SK-N-SH (cell line): ENCODE results near the gene FTSJ1. TPM values are rescaled to one million over a fixed set of nuclear protein-coding genes. Genes with fewer than 3 reads are reported as not detected.
"Not testable (repeated sequence)": the region's sequence is repeated elsewhere in the genome, so short reads cannot be mapped to it uniquely, and the experiment has no call there.

Experiments
- CTCF ChIA-PET: fragments of 300-600, 350-600 bp; formaldehyde crosslinking; extraction: SDS; loops from one replicate; lab custom pipeline; 2021; lab: Yijun Ruan, JAX
- POLR2A ChIA-PET: fragments of 350-600 bp; sonication (Branson Sonifier 250); formaldehyde crosslinking; extraction: SDS; loops from one replicate; lab custom pipeline; 2020; ENCODE audit warnings: antibody characterized with exemption, inconsistent platforms; lab: Yijun Ruan, JAX
- DNase-seq: peaks from one replicate; pipeline ENCODE4 v3.0.0; 2012
- H2AFZ ChIP-seq: fragments of 200-600 bp; sonication (generic); 2 replicates; pipeline ENCODE4 v1.8.1; 2016; ENCODE audit warnings: antibody characterized with exemption, mild to moderate bottlenecking, low read depth
- H3F3A ChIP-seq: fragments of 200-600 bp; sonication (generic); replicated peaks from 2 replicates; pipeline ENCODE3; 2016; ENCODE audit warnings: antibody characterized with exemption, mild to moderate bottlenecking; ENCODE audit not compliant: insufficient read depth
- H3K27ac ChIP-seq, 2 experiments: fragments of 200-500 bp in 1 of 2; fragments of 200-600 bp in 1 of 2; sonication (Bioruptor generic) in 1 of 2; sonication (generic), shearing (Covaris generic) in 1 of 2; 2 replicates each; pipeline versions ENCODE4 v1.5.1 to v1.6.1; 2014 to 2016; ENCODE audit warnings: low read depth in 2 of 2, inconsistent platforms in 1 of 2, low read length in 1 of 2, mild to moderate bottlenecking in 1 of 2, mixed read lengths in 1 of 2
- H3K27me3 ChIP-seq: fragments of 200-600 bp; sonication (generic), shearing (Covaris generic); 2 replicates; pipeline ENCODE4 v1.6.1; 2016; ENCODE audit warnings: mixed run types; ENCODE audit not compliant: insufficient read depth
- H3K36me3 ChIP-seq, 2 experiments: fragments of 200-500 bp in 1 of 2; fragments of 200-600 bp in 1 of 2; sonication (Bioruptor generic) in 1 of 2; sonication (generic) in 1 of 2; replicated peaks in 1 of 2; 2 replicates each; pipeline versions ENCODE3 to v1.5.1; 2014 to 2016; ENCODE audit warnings: low read length in 1 of 2, mild to moderate bottlenecking in 1 of 2; ENCODE audit not compliant: insufficient read depth in 2 of 2, control insufficient read depth in 1 of 2
- H3K4me1 ChIP-seq, 2 experiments: fragments of 200-500 bp in 1 of 2; fragments of 200-600 bp in 1 of 2; sonication (Bioruptor generic) in 1 of 2; sonication (generic), shearing (Covaris generic) in 1 of 2; 2 replicates each; pipeline versions ENCODE4 v1.5.1 to v1.6.1; 2014 to 2016; ENCODE audit warnings: low read depth in 1 of 2, low read length in 1 of 2, mixed run types in 1 of 2; ENCODE audit not compliant: insufficient read depth in 2 of 2, control insufficient read depth in 1 of 2
- H3K4me2 ChIP-seq: fragments of 200-600 bp; sonication (generic), shearing (Covaris generic); 2 replicates; pipeline ENCODE4 v1.6.1; 2017; ENCODE audit warnings: mixed run types
- H3K4me3 ChIP-seq, 2 experiments: fragments of 200-500 bp in 1 of 2; fragments of 200-600 bp in 1 of 2; sonication (Bioruptor generic) in 1 of 2; sonication (generic), shearing (Covaris generic) in 1 of 2; 2 replicates each; pipeline versions ENCODE4 v1.5.1 to v1.8.1; 2014 to 2016; ENCODE audit warnings: low read depth in 2 of 2, inconsistent platforms in 1 of 2, low read length in 1 of 2, mild to moderate bottlenecking in 1 of 2, mixed read lengths in 1 of 2, moderate library complexity in 1 of 2
- H3K79me2 ChIP-seq: fragments of 200-600 bp; sonication (generic); 2 replicates; pipeline ENCODE4 v1.8.1; 2017; ENCODE audit warnings: mild to moderate bottlenecking; ENCODE audit not compliant: insufficient read depth
- H3K9ac ChIP-seq: fragments of 200-600 bp; sonication (generic); 2 replicates; pipeline ENCODE4 v1.6.1; 2017; ENCODE audit warnings: mixed run types
- H3K9me2 ChIP-seq: fragments of 200-600 bp; sonication (generic); 2 replicates; pipeline ENCODE4 v1.6.1; 2017; ENCODE audit warnings: mixed run types
- H3K9me3 ChIP-seq: fragments of 200-600 bp; sonication (generic); 2 replicates; pipeline ENCODE4 v1.6.1; 2017; ENCODE audit warnings: mixed run types, mild to moderate bottlenecking, moderate library complexity
- H4K20me1 ChIP-seq: fragments of 200-600 bp; sonication (generic); 2 replicates; pipeline ENCODE4 v1.6.1; 2017; ENCODE audit warnings: mild to moderate bottlenecking, mixed run types; ENCODE audit not compliant: insufficient read depth
- WGBS: methylation state at CpG from one replicate; pipeline ENCODE4 v1.1.6; 2017; ENCODE audit warnings: low lambda C conversion rate; 5-methylcytosine and 5-hydroxymethylcytosine counted together
- polyA plus RNA-seq, 3 experiments: library from polyadenylated mRNA; depleted of rRNA; stranded (reverse); fragments of >200 nt; gene quantifications; 2 replicates each; pipeline ENCODE4 v1.2.3, GENCODE V29; 2012

Gene FTSJ1
- polyA plus RNA-seq, 1 of the 3 experiments (the other 2 are of a cell fraction) = 34.1 TPM

DNA sequence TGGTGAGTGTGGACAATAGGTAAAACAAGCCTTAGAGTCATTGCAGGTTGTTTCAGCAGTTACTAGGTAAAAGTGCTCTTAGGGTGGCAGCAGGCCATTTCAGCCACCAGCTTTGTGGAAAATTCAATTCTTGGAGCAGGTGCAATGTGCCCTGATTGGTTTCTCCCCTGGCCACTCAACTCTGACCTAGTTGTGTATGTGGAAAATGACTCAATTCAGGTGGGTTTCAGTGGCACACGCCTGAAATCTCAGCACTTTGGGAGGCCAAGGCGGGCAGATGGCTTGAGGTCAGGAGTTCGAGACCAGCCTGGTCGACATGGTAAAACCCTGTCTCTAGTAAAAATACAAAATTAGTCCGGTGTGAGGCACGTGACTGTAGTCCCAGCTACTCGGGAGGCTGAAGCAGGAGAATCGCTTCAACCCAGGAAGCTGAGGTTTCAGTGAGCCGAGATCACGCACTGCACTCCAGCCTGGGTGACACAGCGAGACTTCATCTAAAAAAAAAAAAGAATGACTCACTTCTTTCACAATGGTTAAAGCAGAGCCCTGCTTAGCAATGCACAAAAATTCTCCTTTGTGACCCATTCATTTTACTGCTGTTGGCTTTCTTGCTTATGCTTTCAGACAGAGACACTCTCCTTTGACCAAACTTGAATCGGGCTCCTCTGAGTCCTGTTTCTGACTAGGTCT lies 48.8 kb upstream of the FTSJ1 start:
- CTCF ChIA-PET, H4K20me1 ChIP-seq, POLR2A ChIA-PET, H3K9me3 ChIP-seq, DNase-seq, H3K79me2 ChIP-seq, H3K4me1 ChIP-seq, H3K27ac ChIP-seq, H3K4me3 ChIP-seq, H2AFZ ChIP-seq, H3F3A ChIP-seq, H3K4me2 ChIP-seq, H3K36me3 ChIP-seq, H3K9me2 ChIP-seq, H3K27me3 ChIP-seq, H3K9ac ChIP-seq: not testable (repeated sequence)
- no CpG with 5 or more reads among the region's 12 CpGs for WGBS

DNA sequence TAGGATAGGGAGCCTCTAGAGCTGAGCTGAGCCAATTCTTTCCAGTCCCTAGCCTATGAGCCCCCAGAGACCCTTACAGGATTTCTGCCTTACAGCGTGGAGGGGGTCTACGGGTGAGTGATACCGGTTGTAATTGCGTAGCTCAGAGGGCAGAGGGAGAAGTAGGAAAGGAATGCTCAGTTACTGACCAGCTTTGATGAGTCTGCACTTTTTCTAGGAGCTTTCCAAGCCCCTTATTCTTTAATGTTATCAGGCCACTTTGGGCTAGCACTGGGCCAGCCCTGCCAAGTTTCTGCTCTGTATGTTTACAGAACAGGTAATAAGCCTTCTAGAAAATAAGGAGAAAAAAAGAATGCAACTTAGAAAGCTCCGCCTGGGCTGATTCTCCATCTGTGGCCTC lies 46.4 kb upstream of the FTSJ1 start:
- H3F3A ChIP-seq, H3K27me3 ChIP-seq, DNase-seq, POLR2A ChIA-PET, H3K36me3 ChIP-seq, H4K20me1 ChIP-seq, CTCF ChIA-PET, H3K9me3 ChIP-seq, H3K4me1 ChIP-seq, H3K9me2 ChIP-seq, H3K9ac ChIP-seq, H3K4me3 ChIP-seq, H3K27ac ChIP-seq, H3K79me2 ChIP-seq, H2AFZ ChIP-seq, H3K4me2 ChIP-seq: not testable (repeated sequence)
- 5% methylated on average over 4 of the region's 5 CpGs for WGBS

DNA sequence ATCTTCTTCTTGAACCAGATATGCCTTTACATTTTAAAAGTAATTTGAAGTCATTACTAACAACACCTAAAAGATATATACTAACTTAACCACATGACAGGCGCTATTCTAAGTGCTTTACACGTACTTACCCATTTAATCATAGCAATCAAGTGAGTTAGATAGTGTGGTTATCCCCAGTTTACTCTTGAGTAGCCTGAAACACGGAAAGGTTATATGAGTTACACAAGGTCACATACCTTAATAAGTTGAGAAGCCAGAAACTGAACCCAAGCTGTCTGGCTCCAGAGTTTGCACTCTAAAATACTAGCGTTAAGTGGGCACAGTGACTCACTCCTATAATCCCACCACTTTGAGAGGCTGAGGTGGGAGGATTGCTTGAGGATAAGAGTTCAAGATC lies 45.8 kb upstream of the FTSJ1 start:
- POLR2A ChIA-PET, H3K4me3 ChIP-seq, H3K4me2 ChIP-seq, H3K27ac ChIP-seq, H3K9me2 ChIP-seq, H2AFZ ChIP-seq, H3K4me1 ChIP-seq, H3K9me3 ChIP-seq, H3K79me2 ChIP-seq, H3F3A ChIP-seq, H3K9ac ChIP-seq, H3K27me3 ChIP-seq, CTCF ChIA-PET, DNase-seq, H4K20me1 ChIP-seq, H3K36me3 ChIP-seq: not testable (repeated sequence)
- 5% methylated on average over 4 of the region's 4 CpGs for WGBS

DNA sequence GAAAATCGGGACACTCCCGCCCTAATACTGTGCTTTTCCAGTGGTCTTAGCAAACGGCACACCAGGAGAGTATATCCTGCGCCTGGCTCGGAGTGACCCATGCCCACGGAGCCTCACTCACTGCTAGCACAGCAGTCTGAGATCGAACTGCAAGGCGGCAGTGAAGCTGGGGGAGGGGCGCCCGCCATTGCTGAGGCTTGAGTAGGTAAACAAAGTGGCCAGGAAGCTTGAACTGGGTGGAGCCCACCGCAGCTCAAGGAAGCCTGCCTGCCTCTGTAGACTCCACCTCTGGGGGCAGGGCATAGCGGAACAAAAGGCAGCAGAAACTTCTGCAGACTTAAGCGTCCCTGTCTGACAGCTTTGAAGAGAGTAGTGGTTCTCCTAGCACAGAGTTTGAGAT lies 42.3 kb upstream of the FTSJ1 start:
- WGBS = 19% methylated on average over 12 of the region's 13 CpGs

DNA sequence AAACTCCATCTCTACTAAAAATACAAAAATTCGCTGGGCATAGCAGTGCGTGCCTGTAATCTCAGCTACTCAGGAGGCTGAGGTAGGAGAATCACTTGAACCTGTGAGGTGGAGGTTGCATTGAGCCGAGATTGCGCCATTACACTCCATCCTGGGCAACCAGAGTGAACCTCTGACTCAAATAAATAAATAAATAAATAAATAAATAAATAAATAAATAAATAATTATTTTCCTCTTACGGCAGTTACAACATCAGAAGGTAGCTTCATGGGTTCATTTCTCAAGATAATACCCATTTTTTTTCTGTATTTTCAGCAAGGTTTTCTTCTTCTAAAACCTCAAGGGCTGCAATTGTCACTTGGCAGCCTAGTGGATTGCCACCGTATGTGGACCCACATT lies 28.8 kb upstream of the FTSJ1 start:
- H3K9me2 ChIP-seq, H3K4me3 ChIP-seq, POLR2A ChIA-PET, H3K27ac ChIP-seq, H2AFZ ChIP-seq, CTCF ChIA-PET, H3K4me2 ChIP-seq, H3K79me2 ChIP-seq, H3K9ac ChIP-seq, DNase-seq, H4K20me1 ChIP-seq, H3K9me3 ChIP-seq, H3F3A ChIP-seq, H3K36me3 ChIP-seq, H3K4me1 ChIP-seq: not testable (repeated sequence)
- WGBS = 13% methylated on average over 6 of the region's 6 CpGs
- peaks cover 33% of the 10 kb centered on the region; the same call in 1 of the 2 replicates for H3K27me3 ChIP-seq

More for the DNA sequence above, 42.3 kb upstream of the FTSJ1 start:
- H3K27me3 ChIP-seq, H3K79me2 ChIP-seq, H3K9me3 ChIP-seq, H3K9me2 ChIP-seq, H3K4me1 ChIP-seq, H3K4me2 ChIP-seq, H3K9ac ChIP-seq, H3K27ac ChIP-seq, H4K20me1 ChIP-seq, H3K36me3 ChIP-seq, POLR2A ChIA-PET, H3K4me3 ChIP-seq, CTCF ChIA-PET, H2AFZ ChIP-seq, H3F3A ChIP-seq, DNase-seq: not testable (repeated sequence)
